ENCODE data around the gene LY6G6F. TPM values are rescaled to one million over a fixed set of nuclear protein-coding genes. Genes with fewer than 3 reads are reported as not detected.

The LY6G6F gene
- total and polyA plus RNA-seq, 2 of the 13 experiments (the other 11 are each of a cell fraction or from before 2014, with no cell fraction given) = not detected

DNA sequence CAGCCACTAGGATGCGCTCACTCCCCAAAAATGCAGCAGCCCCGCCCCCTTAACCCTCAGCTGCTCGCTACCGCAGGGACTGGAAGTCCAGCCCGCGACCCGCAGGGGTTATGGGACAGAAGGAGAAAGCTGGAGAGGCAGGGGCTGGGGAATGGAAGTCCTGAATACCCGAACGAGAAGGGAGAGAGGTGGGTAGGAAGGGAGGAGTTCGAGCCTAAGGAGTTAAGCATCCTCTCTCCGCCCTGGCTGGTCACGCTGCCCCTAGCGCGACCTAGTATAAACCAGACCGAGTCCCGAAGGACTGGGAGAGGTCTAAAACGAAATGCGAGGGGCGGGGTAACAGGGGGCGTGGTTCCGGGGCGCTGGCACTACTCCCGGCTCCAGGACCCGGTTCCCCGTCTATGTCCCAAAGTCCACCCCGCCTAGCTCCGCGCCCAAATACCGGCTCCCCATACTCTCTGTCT is 22.9 kb downstream of the LY6G6F start:
- 2% methylated on average over 28 of the region's 29 CpGs for WGBS (ENCODE audit: low lambda C conversion rate)
- in situ Hi-C loops (cut with HindIII; ENCODE audit: extremely low pct_ligation_motif_present, low pct_unique_long_range_greater_than_20kb) = no loop called here
- peaks cover 27% of the 10 kb centered on the region; the same call in 1 of the 2 replicates for H4K20me1 ChIP-seq (ENCODE audit: insufficient read depth, low read length)
- H3K9ac ChIP-seq (ENCODE audit: insufficient read depth, low read depth, low read length) = peak overlapping the region; percentile 65
- peak; percentile 86 for DNase-seq (ENCODE audit: low spot score)
- no peaks in the 10 kb centered on the region for H3K27me3 ChIP-seq (ENCODE audit: control insufficient read depth in 1 of 2, insufficient read depth in 2 of 2, low read length in 2 of 2)
- H3K36me3 ChIP-seq (replicated peaks in 1 of 2; ENCODE audit: control insufficient read depth in 1 of 2, insufficient read depth in 2 of 2, low read length in 2 of 2) = peaks cover 24 to 39% of the 10 kb centered on the region in 2 experiments
- H3K4me1 ChIP-seq (ENCODE audit: insufficient read depth, low read length) = peaks cover 56% of the 10 kb centered on the region
- ChIA-PET POLR2A (interaction anchor here (0.7 to 11.3 kb wide), 30 partner anchors 9 to 222 kb away, joined by 3 to 279 read pairs (median 5); partner anchors contain the start of genes ABHD16A, BAG6, C6orf47 and CLIC1), CTCF (ENCODE audit: low intra/inter-chr PET ratio, low total read pairs) (interaction anchor here (0.8 to 4.2 kb wide), 6 partner anchors 9 to 100 kb away, joined by 4 to 74 read pairs (median 4); partner anchors contain the start of gene MSH5)
- no peaks in the 10 kb centered on the region for H3K9me3 ChIP-seq (ENCODE audit: low read length)
- H2AFZ ChIP-seq (ENCODE audit: low read length) = no peak overlapping the region
- H3K4me3 ChIP-seq (replicated peaks in 1 of 3; ENCODE audit: insufficient read depth in 1 of 3, low read depth in 2 of 3, low read length in 3 of 3) = peak overlapping the region; percentile 60 to 79 (median 72)
- intact Hi-C loops (cut with micrococcal nuclease; ENCODE audit: unreplicated experiment) = loop anchor here (1.0 kb wide), 2 partner anchors 8 to 40 kb away; no protein-coding TSS in a partner anchor
- H3K4me2 ChIP-seq (ENCODE audit: low read depth, low read length) = peak overlapping the region; percentile 86
- BruUV-seq (replicated peaks) = no TSS peak
- peak overlapping the region; percentile 72 for H3K27ac ChIP-seq (ENCODE audit: extremely low read length, insufficient read depth, low read length)
- peak; percentile 77 for ATAC-seq
- FAIRE-seq = peak; percentile 72
- H3K79me2 ChIP-seq (ENCODE audit: insufficient read depth, low read length) = peaks cover 16% of the 10 kb centered on the region
- TF ChIP-seq KLF12 (CRISPR knock-in tag; IDR thresholded peaks at IDR 0.05; ENCODE audit: borderline replicate concordance) = peak; percentile 86
- no peak for TF ChIP-seq TRIM24 (CRISPR knock-in tag; IDR thresholded peaks at IDR 0.05)
- no peak for TF ChIP-seq PRPF4 (IDR thresholded peaks at IDR 0.05; ENCODE audit: low read depth, low read length, poor library complexity, severe bottlenecking)
- TF ChIP-seq ZNF329 (CRISPR knock-in tag; IDR thresholded peaks at IDR 0.05; ENCODE audit: low read depth) = no peak
- peak; percentile 19 for TF ChIP-seq PCBP2 (optimal IDR thresholded peaks at IDR 0.05; ENCODE audit: low read depth, low read length, poor library complexity, severe bottlenecking)
- peak; percentile 77; the same call in 1 of the 2 replicates for TF ChIP-seq CBX5 (CRISPR knock-in tag; IDR thresholded peaks at IDR 0.05; ENCODE audit: borderline replicate concordance)
- TF ChIP-seq, protein P1, sequence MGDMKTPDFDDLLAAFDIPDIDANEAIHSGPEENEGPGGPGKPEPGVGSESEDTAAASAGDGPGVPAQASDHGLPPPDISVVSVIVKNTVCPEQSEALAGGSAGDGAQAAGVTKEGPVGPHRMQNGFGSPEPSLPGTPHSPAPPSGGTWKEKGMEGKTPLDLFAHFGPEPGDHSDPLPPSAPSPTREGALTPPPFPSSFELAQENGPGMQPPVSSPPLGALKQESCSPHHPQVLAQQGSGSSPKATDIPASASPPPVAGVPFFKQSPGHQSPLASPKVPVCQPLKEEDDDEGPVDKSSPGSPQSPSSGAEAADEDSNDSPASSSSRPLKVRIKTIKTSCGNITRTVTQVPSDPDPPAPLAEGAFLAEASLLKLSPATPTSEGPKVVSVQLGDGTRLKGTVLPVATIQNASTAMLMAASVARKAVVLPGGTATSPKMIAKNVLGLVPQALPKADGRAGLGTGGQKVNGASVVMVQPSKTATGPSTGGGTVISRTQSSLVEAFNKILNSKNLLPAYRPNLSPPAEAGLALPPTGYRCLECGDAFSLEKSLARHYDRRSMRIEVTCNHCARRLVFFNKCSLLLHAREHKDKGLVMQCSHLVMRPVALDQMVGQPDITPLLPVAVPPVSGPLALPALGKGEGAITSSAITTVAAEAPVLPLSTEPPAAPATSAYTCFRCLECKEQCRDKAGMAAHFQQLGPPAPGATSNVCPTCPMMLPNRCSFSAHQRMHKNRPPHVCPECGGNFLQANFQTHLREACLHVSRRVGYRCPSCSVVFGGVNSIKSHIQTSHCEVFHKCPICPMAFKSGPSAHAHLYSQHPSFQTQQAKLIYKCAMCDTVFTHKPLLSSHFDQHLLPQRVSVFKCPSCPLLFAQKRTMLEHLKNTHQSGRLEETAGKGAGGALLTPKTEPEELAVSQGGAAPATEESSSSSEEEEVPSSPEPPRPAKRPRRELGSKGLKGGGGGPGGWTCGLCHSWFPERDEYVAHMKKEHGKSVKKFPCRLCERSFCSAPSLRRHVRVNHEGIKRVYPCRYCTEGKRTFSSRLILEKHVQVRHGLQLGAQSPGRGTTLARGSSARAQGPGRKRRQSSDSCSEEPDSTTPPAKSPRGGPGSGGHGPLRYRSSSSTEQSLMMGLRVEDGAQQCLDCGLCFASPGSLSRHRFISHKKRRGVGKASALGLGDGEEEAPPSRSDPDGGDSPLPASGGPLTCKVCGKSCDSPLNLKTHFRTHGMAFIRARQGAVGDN (CRISPR knock-in tag; IDR thresholded peaks at IDR 0.05) = no peak; the same call in 1 of the 2 replicates
- TF ChIP-seq CHD4 (IDR thresholded peaks at IDR 0.05; ENCODE audit: borderline replicate concordance, low read length) = no peak
- TF ChIP-seq ZNF737 (CRISPR knock-in tag; IDR thresholded peaks at IDR 0.05; ENCODE audit: borderline replicate concordance) = no peak
- no peak for TF ChIP-seq PLRG1 (conservative IDR thresholded peaks at IDR 0.05)
- TF ChIP-seq, protein P2, sequence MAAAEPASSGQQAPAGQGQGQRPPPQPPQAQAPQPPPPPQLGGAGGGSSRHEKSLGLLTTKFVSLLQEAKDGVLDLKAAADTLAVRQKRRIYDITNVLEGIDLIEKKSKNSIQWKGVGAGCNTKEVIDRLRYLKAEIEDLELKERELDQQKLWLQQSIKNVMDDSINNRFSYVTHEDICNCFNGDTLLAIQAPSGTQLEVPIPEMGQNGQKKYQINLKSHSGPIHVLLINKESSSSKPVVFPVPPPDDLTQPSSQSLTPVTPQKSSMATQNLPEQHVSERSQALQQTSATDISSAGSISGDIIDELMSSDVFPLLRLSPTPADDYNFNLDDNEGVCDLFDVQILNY (CRISPR knock-in tag; conservative IDR thresholded peaks at IDR 0.05) = no peak
- TF ChIP-seq ZNF879 (CRISPR knock-in tag; IDR thresholded peaks at IDR 0.05) = no peak
- peak; percentile 9; the same call in 1 of the 2 replicates for TF ChIP-seq ZNF441 (CRISPR knock-in tag; IDR thresholded peaks at IDR 0.05; ENCODE audit: borderline replicate concordance)
- peak; percentile 47 for TF ChIP-seq ZFY (CRISPR knock-in tag; IDR thresholded peaks at IDR 0.05)
- peak; percentile 53; the same call in 1 of the 2 replicates for TF ChIP-seq ZNF792 (CRISPR knock-in tag; IDR thresholded peaks at IDR 0.05)
- TF ChIP-seq PRDM15 (CRISPR knock-in tag; IDR thresholded peaks at IDR 0.05) = peak; percentile 68
